ENCODE data around the gene SPTBN1. TPM values are rescaled to one million over a fixed set of nuclear protein-coding genes. Genes with fewer than 3 reads are reported as not detected.

The SPTBN1 gene
- total and polyA plus RNA-seq, 9 of the 15 experiments (the other 6 are each of a cell fraction or from before 2014, with no cell fraction given): 8.9 to 66.8 (median 31.4) TPM

DNA sequence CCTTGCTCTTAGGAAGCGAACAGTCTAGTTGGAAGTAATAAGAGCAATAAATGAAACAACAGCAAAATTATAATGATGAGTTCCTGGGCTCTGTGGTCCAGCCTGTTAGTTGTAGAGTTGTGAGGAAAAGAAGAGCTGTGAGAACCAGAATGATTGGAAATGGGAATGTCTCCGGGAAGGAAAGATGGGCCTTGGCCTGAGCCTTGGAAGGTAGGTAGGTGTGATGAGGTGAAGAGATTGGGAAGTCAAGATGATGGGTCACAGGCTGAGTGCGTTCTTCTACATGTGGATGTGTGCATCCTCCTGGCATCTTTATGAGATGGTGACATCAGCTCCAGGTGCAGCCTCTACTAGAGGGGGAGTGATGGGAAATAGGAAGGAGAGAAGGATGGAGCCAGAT lies 152.1 kb downstream of the SPTBN1 start:
- POLR2A ChIA-PET: no interaction called here
- intact Hi-C loops (cut with micrococcal nuclease): no loop called here
- TF ChIP-seq ZNF449 (CRISPR knock-in tag; IDR thresholded peaks at IDR 0.05) (no peak), POU5F1 (IDR thresholded peaks at IDR 0.05; ENCODE audit: borderline replicate concordance, low read depth, low read length, partially characterized antibody) (no peak), HDAC2 (IDR thresholded peaks at IDR 0.05) (no peak), CHD4 (IDR thresholded peaks at IDR 0.05; ENCODE audit: insufficient read depth, insufficient replicate concordance, low read depth, low read length, poor library complexity, severe bottlenecking) (no peak), YY1 (IDR thresholded peaks at IDR 0.05; ENCODE audit: borderline replicate concordance in 1 of 3, control insufficient read depth in 1 of 3, extremely low read depth in 1 of 3, insufficient read depth in 3 of 3, insufficient read length in 1 of 3, insufficient replicate concordance in 2 of 3, low read depth in 1 of 3, low read length in 2 of 3) (no peak), TCF7 (IDR thresholded peaks at IDR 0.05; ENCODE audit: borderline replicate concordance) (no peak), CSDE1 (IDR thresholded peaks at IDR 0.05) (no peak)
- TF ChIP-seq, protein P1, sequence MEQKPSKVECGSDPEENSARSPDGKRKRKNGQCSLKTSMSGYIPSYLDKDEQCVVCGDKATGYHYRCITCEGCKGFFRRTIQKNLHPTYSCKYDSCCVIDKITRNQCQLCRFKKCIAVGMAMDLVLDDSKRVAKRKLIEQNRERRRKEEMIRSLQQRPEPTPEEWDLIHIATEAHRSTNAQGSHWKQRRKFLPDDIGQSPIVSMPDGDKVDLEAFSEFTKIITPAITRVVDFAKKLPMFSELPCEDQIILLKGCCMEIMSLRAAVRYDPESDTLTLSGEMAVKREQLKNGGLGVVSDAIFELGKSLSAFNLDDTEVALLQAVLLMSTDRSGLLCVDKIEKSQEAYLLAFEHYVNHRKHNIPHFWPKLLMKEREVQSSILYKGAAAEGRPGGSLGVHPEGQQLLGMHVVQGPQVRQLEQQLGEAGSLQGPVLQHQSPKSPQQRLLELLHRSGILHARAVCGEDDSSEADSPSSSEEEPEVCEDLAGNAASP (IDR thresholded peaks at IDR 0.05): no peak
- TF ChIP-seq, protein P2, sequence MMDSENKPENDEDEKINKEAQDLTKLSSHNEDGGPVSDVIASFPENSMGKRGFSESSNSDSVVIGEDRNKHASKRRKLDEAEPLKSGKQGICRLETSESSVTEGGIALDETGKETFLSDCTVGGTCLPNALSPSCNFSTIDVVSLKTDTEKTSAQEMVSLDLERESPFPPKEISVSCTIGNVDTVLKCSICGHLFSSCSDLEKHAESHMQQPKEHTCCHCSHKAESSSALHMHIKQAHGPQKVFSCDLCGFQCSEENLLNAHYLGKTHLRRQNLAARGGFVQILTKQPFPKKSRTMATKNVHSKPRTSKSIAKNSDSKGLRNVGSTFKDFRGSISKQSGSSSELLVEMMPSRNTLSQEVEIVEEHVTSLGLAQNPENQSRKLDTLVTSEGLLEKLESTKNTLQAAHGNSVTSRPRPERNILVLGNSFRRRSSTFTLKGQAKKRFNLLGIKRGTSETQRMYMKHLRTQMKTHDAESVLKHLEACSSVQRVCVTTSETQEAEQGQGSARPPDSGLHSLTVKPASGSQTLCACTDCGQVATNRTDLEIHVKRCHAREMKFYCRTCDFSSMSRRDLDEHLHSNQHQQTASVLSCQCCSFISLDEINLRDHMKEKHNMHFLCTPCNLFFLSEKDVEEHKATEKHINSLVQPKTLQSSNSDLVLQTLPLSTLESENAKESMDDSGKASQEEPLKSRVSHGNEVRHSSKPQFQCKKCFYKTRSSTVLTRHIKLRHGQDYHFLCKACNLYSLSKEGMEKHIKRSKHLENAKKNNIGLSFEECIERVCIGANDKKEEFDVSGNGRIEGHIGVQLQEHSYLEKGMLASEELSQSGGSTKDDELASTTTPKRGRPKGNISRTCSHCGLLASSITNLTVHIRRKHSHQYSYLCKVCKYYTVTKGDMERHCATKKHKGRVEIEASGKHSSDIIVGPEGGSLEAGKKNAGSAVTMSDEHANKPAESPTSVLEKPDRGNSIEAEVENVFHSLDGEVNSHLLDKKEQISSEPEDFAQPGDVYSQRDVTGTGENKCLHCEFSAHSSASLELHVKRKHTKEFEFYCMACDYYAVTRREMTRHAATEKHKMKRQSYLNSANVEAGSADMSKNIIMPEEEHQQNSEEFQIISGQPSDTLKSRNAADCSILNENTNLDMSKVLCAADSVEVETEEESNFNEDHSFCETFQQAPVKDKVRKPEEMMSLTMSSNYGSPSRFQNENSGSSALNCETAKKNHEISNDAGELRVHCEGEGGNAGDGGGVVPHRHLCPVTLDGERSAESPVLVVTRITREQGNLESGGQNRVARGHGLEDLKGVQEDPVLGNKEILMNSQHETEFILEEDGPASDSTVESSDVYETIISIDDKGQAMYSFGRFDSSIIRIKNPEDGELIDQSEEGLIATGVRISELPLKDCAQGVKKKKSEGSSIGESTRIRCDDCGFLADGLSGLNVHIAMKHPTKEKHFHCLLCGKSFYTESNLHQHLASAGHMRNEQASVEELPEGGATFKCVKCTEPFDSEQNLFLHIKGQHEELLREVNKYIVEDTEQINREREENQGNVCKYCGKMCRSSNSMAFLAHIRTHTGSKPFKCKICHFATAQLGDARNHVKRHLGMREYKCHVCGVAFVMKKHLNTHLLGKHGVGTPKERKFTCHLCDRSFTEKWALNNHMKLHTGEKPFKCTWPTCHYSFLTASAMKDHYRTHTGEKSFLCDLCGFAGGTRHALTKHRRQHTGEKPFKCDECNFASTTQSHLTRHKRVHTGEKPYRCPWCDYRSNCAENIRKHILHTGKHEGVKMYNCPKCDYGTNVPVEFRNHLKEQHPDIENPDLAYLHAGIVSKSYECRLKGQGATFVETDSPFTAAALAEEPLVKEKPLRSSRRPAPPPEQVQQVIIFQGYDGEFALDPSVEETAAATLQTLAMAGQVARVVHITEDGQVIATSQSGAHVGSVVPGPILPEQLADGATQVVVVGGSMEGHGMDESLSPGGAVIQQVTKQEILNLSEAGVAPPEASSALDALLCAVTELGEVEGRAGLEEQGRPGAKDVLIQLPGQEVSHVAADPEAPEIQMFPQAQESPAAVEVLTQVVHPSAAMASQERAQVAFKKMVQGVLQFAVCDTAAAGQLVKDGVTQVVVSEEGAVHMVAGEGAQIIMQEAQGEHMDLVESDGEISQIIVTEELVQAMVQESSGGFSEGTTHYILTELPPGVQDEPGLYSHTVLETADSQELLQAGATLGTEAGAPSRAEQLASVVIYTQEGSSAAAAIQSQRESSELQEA (IDR thresholded peaks at IDR 0.05; ENCODE audit: low read depth): no peak
- TF ChIP-seq, protein P3, sequence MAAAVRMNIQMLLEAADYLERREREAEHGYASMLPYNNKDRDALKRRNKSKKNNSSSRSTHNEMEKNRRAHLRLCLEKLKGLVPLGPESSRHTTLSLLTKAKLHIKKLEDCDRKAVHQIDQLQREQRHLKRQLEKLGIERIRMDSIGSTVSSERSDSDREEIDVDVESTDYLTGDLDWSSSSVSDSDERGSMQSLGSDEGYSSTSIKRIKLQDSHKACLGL (CRISPR knock-in tag; IDR thresholded peaks at IDR 0.05; ENCODE audit: borderline replicate concordance, poor library complexity, severe bottlenecking): no peak

More for the DNA sequence above, 152.1 kb downstream of the SPTBN1 start:
- Histone ChIP-seq H4K20me1 (replicated peaks; ENCODE audit: control insufficient read depth, insufficient read depth, low read length) (no peaks in the 10 kb centered on the region), H3K4me3 (no peak overlapping the region), H3K9me3 (replicated peaks; ENCODE audit: control insufficient read depth, insufficient read depth, low read depth, low read length) (no peaks in the 10 kb centered on the region), H3K79me2 (ENCODE audit: control insufficient read depth, insufficient read depth, low read length) (peaks cover 49% of the 10 kb centered on the region), H3K9me1 (ENCODE audit: control insufficient read depth, insufficient read depth, low read length) (no peaks in the 10 kb centered on the region), H3K4me1 (replicated peaks in 1 of 2; ENCODE audit: control insufficient read depth in 2 of 2, insufficient read depth in 2 of 2, low read length in 2 of 2) (peaks cover 2 to 13% of the 10 kb centered on the region in 2 experiments; a peak in 4 of 5 replicates), H3K9ac (ENCODE audit: insufficient read depth in 1 of 2, low read depth in 2 of 2, low read length in 2 of 2) (no peak overlapping the region), H2AFZ (ENCODE audit: low read depth, low read length) (no peak overlapping the region), H3K27ac (ENCODE audit: extremely low read depth, low read depth, low read length) (no peak overlapping the region), H3K4me2 (ENCODE audit: insufficient read depth, low read length) (no peak overlapping the region), H3K36me3 (ENCODE audit: control insufficient read depth, insufficient read depth, low read length) (no peaks in the 10 kb centered on the region; the same call in 2 of the 3 replicates), H3K27me3 (ENCODE audit: control insufficient read depth in 2 of 2, insufficient read depth in 2 of 2, low read length in 2 of 2) (no peaks in the 10 kb centered on the region)
- FAIRE-seq (no peak), ATAC-seq (no peak), DNase-seq (ENCODE audit: extremely low read depth in 1 of 4, low spot score in 3 of 4) (no peak)
- 83% methylated on average over 3 of the region's 3 CpGs for WGBS (ENCODE audit: insufficient coverage, low coverage, missing lambda C conversion rate)
- in situ Hi-C loops (cut with MboI): no loop called here
- CTCF ChIA-PET (ENCODE audit: low intra/inter-chr PET ratio): no interaction called here
- BruUV-seq (replicated peaks): no TSS peak

All from K562 (cell line).